ENCODE results near the gene TGFBR3L. TPM values are rescaled to one million over a fixed set of nuclear protein-coding genes. Genes with fewer than 3 reads are reported as not detected.
A peak's percentile ranks its signal among the peaks of the same experiment; 100 is the strongest.

Gene TGFBR3L
- total and polyA plus RNA-seq, 2 of the 13 experiments (the other 11 are each of a cell fraction or from before 2014, with no cell fraction given), result 0.20 to 1.0 TPM

DNA sequence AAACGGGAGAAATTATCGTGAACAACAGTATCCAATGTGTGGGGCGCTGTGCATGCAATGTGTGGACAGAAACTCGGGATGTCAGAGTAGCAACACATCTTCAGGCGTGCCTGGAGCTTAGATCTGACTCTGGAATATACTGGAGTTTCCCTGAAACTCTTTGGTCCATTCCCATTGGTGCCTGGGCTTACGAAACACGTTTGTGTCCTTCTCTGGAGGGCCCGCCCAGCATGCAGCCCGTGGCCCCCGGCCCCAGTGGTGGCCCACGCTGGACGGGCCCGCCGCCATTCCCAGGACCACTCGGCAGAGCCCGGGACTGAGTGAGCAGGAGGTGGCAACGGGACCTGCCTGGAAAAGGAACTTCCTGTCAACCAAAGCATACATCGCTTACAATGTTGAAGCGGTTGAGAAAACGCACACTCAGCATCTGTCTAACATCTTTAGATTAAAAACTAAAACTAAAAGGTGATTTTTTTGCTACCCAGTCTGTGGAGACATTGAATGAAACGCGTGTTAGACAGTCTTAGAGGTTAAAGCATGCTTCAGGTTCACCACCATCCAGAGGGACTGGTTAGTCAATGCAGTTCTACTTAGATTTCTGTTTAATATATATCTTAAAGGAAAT, 48.1 kb downstream of the TGFBR3L start (continued):
- TF ChIP-seq KLF13 (CRISPR knock-in tag; IDR thresholded peaks at IDR 0.05) (no peak), TCF7L2 (IDR thresholded peaks at IDR 0.05; ENCODE audit: low read depth, low read length) (no peak)

DNA sequence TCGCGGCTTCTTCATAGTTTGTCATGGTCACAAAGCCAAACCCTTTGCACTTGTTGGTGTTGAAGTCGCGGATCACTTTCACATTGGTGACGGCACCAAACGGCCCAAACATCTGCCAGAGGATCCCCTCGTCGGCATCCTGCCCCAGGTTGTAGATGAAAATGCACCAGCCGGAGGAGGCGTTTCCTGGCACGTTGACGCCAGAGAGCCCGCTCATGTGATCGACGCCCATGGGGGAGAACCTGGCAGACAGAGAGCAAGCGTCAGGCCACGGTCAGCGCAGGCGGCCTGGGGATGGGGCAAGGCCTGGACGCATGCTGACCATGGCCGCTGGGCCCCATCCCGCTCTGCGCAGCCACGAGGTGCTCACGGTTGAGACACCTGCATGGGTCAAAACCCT, 48.9 kb downstream of the TGFBR3L start:
- WGBS (ENCODE audit: low lambda C conversion rate), result 92% methylated on average over 12 of the region's 25 CpGs
- Histone ChIP-seq H3K9me3 (ENCODE audit: low read length) (no peaks in the 10 kb centered on the region), H3K4me3 (replicated peaks in 1 of 3; ENCODE audit: insufficient read depth in 1 of 3, low read depth in 2 of 3, low read length in 3 of 3) (no peak overlapping the region), H3K4me1 (ENCODE audit: insufficient read depth, low read length) (peaks cover 24% of the 10 kb centered on the region), H3K79me2 (ENCODE audit: insufficient read depth, low read length) (no peaks in the 10 kb centered on the region), H3K4me2 (ENCODE audit: low read depth, low read length) (no peak overlapping the region), H3K36me3 (replicated peaks in 1 of 2; ENCODE audit: control insufficient read depth in 1 of 2, insufficient read depth in 2 of 2, low read length in 2 of 2) (peaks cover 18 to 78% of the 10 kb centered on the region in 2 experiments; a peak in 4 of 5 replicates), H4K20me1 (ENCODE audit: insufficient read depth, low read length) (no peaks in the 10 kb centered on the region), H3K9ac (ENCODE audit: insufficient read depth, low read depth, low read length) (no peak overlapping the region), H3K27ac (ENCODE audit: extremely low read length, insufficient read depth, low read length) (no peak overlapping the region), H3K27me3 (ENCODE audit: control insufficient read depth in 1 of 2, insufficient read depth in 2 of 2, low read length in 2 of 2) (no peaks in the 10 kb centered on the region), H2AFZ (ENCODE audit: low read length) (no peak overlapping the region)
- no TSS peak for BruUV-seq (replicated peaks)
- DNase-seq (ENCODE audit: low spot score) (no peak), FAIRE-seq (no peak), ATAC-seq (no peak)
- CTCF ChIA-PET (ENCODE audit: low intra/inter-chr PET ratio, low total read pairs), result no interaction called here
- in situ Hi-C loops (cut with HindIII; ENCODE audit: extremely low pct_ligation_motif_present, low pct_unique_long_range_greater_than_20kb) (no loop called here), intact Hi-C loops (cut with micrococcal nuclease; ENCODE audit: unreplicated experiment) (no loop called here)
- 0 out of 2 replicates have a peak, but pooled peaks have one; percentile 43 for TF ChIP-seq ZBTB38 (CRISPR knock-in tag; IDR thresholded peaks at IDR 0.05)
- TF ChIP-seq SALL2 (CRISPR knock-in tag; IDR thresholded peaks at IDR 0.05), result no peak
- no peak for TF ChIP-seq MAF1 (CRISPR knock-in tag; IDR thresholded peaks at IDR 0.05; ENCODE audit: borderline replicate concordance)
- TF ChIP-seq ZFP36L2 (CRISPR knock-in tag; IDR thresholded peaks at IDR 0.05), result no peak
- TF ChIP-seq HIVEP1 (CRISPR knock-in tag; IDR thresholded peaks at IDR 0.05), result no peak
- TF ChIP-seq AGO2 (optimal IDR thresholded peaks at IDR 0.05; ENCODE audit: low read depth, low read length), result peak; percentile 59
- no peak for TF ChIP-seq MLLT10 (CRISPR knock-in tag; IDR thresholded peaks at IDR 0.05)
- POLR2A ChIA-PET, result interaction anchor here (1.4 kb wide), 1 partner anchor 20 kb away, joined by 7 read pairs; the partner anchor contains the start of gene TIMM44

Data from HepG2 (cell line).